ENCODE results near the gene CA14.
"Not testable (repeated sequence)": the region's sequence is repeated elsewhere in the genome, so short reads cannot be mapped to it uniquely, and the experiment has no call there.

The CA14 gene

GRCh38 chr1:150280138-150280707, 22.6 kb downstream of the CA14 start:
- no peak for DNase-seq (ENCODE audit: low spot score)

GRCh38 chr1:150281221-150281757, 23.7 kb downstream of the CA14 start:
- DNase-seq (ENCODE audit: low spot score) = peak; percentile 62

GRCh38 chr1:150281758-150282557, 24.4 kb downstream of the CA14 start, which contains the start of gene CIART:
Gene CIART, plus strand, starts transcription at chr1:150282554. Its CDS starts 714 bp downstream, at chr1:150283268.
- peak; percentile 96 for DNase-seq (ENCODE audit: low spot score)

- no peak for DNase-seq (ENCODE audit: low spot score)
Observed at GRCh38 chr1:150282558-150282958, 25.0 kb downstream of the CA14 start.

- no peak for DNase-seq (ENCODE audit: low spot score)
Observed at GRCh38 chr1:150283260-150283659, 25.7 kb downstream of the CA14 start.

- no peak for DNase-seq (ENCODE audit: low spot score)
Observed at GRCh38 chr1:150288382-150288781, 30.8 kb downstream of the CA14 start.

GRCh38 chr1:150288822-150289221, 31.2 kb downstream of the CA14 start:
- DNase-seq (ENCODE audit: low spot score) = no peak

GRCh38 chr1:150293433-150294253, 36.1 kb downstream of the CA14 start, which contains the start of gene MRPS21:
Gene MRPS21, plus strand, starts transcription at chr1:150293861. Its CDS starts 506 bp downstream, at chr1:150294367.
- peak; percentile 88 for DNase-seq (ENCODE audit: low spot score)

GRCh38 chr1:150295476-150295875, 37.9 kb downstream of the CA14 start:
- no peak for DNase-seq (ENCODE audit: low spot score)

- no peak for DNase-seq (ENCODE audit: low spot score)
Observed at GRCh38 chr1:150299716-150300115, 42.1 kb downstream of the CA14 start.

GRCh38 chr1:150302338-150302737, 44.8 kb downstream of the CA14 start:
- DNase-seq (ENCODE audit: low spot score) = no peak

GRCh38 chr1:150302902-150303301, 45.3 kb downstream of the CA14 start:
- no peak for DNase-seq (ENCODE audit: low spot score)

- not testable (repeated sequence) for DNase-seq (ENCODE audit: low spot score)
Observed at GRCh38 chr1:150308585-150308984, 51.0 kb downstream of the CA14 start.

GRCh38 chr1:150309758-150310508, 52.4 kb downstream of the CA14 start:
- no peak for DNase-seq (ENCODE audit: low spot score)

GRCh38 chr1:150311762-150312161, 54.2 kb downstream of the CA14 start:
- DNase-seq (ENCODE audit: low spot score) = no peak

Data from COLO829 (cell line).